ENCODE measurements around the gene CD46. TPM values are rescaled to one million over a fixed set of nuclear protein-coding genes. Genes with fewer than 3 reads are reported as not detected.

The CD46 gene
- total RNA-seq, 2 experiments from 2014 or later: 82.2 to 93.3 TPM

DNA sequence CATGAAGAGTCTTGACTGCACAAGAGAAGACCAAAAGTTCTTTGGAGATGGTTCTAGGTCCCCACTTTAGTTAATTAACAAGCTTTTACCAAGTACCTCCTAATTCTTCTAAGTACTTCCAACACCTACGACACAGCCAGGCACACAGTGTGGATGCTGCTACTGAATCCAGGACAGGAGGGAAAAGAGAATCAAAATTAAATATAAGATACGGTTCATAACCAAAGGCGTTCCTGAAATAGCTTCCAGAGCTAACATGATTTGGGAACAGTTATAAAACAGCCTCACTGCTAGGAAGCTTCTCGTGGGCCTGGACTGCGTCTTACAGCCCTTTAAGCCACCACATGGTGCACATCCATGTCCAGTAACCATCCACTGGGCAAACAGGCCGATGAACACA, 84.1 kb downstream of the CD46 start:
- ChIA-PET CTCF (interaction anchor here (0.7 to 15.2 kb wide), 4 partner anchors 9 to 127 kb away, joined by 3 to 215 read pairs (median 7); no protein-coding TSS in a partner anchor), POLR2A (no interaction called here)

DNA sequence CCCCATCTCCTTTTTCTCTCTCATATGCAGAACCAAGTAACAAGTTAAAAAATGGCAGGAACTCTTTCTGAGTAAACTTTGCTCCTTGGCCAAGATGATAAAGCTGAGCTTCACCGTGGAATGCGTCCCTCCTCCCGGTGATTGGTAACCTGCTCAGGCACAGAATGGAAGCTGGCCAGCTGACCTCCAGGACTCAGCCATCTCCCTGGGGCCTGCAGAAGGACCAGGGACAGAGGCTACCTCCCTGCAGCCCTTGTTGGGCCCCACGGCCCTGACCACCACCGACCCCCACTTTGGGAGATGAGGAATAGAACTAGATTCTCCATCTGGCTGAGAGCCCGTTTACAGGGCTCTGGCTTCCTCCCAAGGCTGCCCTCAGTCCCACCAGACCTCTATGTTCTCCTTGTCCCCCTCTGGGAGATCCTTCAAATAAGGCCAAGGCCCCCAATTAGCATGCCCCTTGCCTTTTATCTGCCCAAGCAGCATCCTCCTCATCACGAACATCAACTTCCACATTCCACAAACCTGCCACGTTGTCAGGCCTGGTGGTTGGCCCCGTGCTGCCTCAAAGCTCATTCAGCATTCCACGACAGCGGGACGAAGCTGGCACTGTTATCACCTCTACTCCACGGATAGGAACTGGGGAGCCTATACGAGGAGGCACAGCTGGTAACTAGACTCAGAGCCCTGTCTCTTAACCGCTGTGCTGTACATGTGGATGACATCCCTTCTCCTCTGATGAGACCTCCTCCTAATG, 84.9 kb downstream of the CD46 start:
- ChIA-PET POLR2A (no interaction called here), CTCF (interaction anchor here (1.4 to 15.2 kb wide), 2 partner anchors 10 to 30 kb away, joined by 5 to 215 read pairs; no protein-coding TSS in a partner anchor)

DNA sequence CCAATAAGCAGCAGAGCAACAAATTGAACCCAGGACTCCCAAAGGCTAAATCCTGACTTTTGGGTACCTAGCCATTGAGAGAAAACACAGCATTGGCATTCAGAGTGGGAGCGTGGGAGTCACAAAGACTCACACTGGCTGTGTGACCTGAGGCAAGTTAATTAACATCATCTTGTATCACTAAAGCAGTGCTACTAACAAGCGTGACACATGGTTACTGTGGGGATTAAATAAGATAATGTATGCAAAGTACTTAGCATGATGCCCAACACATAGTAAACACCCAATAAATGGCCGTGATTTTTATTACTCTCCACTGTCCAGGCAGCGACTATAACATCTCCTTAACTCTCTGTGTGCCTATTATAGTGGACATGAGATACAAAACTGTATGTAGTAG, 85.8 kb downstream of the CD46 start:
- POLR2A ChIA-PET: no interaction called here
- CTCF ChIA-PET: interaction anchor here (0.9 to 15.2 kb wide), 3 partner anchors 13 to 30 kb away, joined by 3 to 215 read pairs (median 4); no protein-coding TSS in a partner anchor

DNA sequence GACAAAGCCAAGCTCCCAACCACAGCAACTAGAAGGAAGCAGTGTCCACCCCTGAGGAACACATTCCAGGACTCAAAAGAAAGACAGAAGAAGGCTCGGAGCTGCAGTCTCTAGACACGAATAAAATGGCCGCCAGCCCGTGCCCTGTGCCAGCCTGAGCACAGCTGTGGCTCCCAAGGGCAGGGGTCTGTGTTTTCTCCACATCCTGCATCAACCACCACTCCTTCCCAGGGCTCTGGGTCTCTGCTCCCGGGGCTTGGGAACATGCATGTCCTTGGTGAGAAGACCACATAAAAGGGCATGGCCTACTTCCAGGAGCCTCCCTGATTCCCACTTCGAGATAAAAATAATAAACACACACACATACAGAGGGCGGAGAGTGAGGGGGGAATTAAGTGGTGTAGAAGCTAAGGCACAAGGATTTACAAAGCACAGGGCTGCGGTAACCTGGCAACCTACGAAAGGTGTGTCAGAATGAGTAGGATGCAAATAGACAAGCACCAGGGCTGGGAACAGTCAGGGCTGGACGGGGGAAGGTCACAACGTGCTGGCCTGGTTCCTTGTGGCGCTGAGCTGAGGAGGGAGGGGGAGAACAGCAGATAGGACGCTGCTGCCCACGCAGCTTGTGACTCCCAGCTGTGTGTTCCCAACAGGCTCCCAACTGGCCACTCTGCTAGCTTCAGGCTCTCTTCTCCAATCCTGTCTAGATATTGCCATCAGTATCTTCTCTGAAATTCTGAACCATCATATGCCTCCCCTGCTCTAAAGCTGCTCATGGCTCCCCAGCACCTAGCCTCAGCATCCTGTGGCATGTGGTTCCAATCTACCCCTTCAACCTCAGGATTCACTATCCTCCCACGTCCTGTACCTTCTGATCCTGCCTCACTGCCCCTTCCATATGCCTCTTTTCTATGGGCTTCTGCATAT, 86.6 kb downstream of the CD46 start:
- POLR2A ChIA-PET: no interaction called here

DNA sequence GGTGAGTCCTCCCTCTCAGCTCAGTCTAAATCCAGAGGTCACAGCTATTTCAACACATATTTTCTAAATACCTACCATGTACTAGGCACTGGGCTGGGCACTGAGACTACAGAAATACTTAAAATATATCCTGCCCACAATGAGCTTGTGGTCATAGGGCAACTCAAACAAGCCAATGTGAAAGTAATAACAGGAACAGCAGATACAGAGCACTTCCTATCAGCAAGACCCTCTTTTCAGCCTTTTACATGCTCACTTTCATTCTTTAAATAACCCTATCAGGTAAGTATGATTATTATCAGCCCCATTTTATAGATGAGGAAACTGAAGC, 87.2 kb downstream of the CD46 start:
- ChIA-PET CTCF (interaction anchor here (1.0 to 15.2 kb wide), 4 partner anchors 27 to 46 kb away, joined by 3 to 215 read pairs (median 4); no protein-coding TSS in a partner anchor), POLR2A (no interaction called here)

More for the DNA sequence above, 86.6 kb downstream of the CD46 start:
- CTCF ChIA-PET: interaction anchor here (0.9 to 15.2 kb wide), 4 partner anchors 12 to 38 kb away, joined by 3 to 215 read pairs (median 4); no protein-coding TSS in a partner anchor

DNA sequence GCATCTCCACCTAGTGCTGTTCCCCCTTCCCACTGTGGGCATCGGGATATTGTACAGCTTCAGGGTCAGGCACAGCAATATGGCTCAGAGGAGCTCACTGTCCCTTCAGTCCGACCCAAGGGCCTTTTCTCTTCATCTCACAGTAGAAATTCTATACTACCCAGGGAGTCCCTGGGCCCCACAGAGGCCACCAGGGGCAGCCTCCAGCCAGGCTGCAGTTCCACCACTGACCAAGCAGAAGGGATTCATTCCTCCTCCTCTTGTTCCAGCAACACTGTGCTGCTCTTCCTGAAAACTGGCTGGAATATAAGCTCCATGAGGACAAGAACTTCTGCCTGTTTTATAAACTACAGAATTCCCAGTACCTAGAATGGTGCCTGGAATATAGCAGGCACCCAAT, 88.5 kb downstream of the CD46 start:
- ChIA-PET POLR2A (no interaction called here), CTCF (interaction anchor here (2.2 to 15.2 kb wide), 2 partner anchors 14 to 27 kb away, joined by 8 to 215 read pairs; no protein-coding TSS in a partner anchor)

DNA sequence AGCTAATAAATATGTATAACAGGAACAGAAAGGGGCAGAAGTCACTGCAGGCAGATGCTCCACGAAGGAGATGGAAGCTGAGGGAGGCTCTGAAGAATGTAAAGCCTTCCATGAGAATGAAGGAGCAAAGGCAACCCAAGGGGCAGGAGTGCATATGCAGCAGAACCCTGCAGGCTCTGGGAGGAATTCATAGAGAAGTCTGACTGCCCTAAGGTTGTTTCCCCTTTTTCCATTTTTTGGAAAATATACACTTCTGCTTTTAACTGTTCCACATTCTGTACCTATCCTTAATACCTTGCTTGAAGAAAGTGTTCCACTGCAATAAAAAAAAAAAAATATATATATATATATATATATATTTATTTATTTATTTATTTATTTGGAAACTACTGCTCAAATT, 89.4 kb downstream of the CD46 start:
- POLR2A ChIA-PET: interaction anchor here (1.0 kb wide), 1 partner anchor 9 kb away, joined by 3 read pairs; no protein-coding TSS in a partner anchor
- CTCF ChIA-PET: interaction anchor here (2.2 kb wide), 1 partner anchor 15 kb away, joined by 8 read pairs; no protein-coding TSS in a partner anchor

DNA sequence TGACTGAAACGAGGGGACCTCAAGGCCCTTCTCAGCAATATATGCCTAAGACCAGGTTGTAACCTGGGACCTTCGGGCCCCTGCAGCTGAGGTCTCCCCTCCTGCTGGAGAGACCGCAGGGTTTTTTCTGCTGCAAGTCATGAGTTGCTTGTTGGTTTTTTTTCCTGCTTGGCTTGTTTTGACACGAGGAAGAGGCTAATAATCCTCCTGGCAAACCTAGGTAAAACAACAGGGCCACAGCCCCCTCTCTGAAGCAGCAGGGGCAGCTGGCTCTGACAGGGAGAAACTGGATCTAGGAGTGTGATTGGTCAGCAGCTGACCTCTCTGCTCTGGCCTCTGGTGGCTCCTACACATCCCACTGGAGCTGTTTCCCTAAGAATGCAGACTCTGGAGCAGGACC, 90.0 kb downstream of the CD46 start:
- ChIA-PET CTCF (interaction anchor here (1.2 to 2.2 kb wide), 2 partner anchors 8 to 15 kb away, joined by 3 to 8 read pairs; no protein-coding TSS in a partner anchor), POLR2A (interaction anchor here (1.0 kb wide), 1 partner anchor 9 kb away, joined by 3 read pairs; no protein-coding TSS in a partner anchor)

DNA sequence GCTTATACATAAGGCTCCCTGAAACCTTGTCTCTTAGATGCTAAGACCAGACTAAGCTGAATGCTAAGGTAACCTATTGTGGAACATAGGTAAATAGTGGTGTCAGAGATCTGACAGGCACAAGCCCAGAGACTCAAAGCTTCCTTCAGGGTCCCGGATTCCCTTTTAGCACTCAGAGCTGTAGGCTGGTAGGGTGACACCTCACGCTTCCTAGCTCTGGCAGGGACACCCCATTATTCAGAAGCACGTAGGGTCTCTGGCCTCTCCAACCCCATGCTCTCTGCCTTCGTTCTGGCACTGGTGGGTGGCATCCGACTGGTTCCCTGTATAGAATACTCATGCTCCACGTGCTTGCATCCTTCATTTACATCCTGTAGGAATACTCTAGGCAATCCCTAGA, 90.7 kb downstream of the CD46 start:
- POLR2A ChIA-PET: interaction anchor here (1.0 to 1.3 kb wide), 2 partner anchors 10 to 19 kb away, joined by 3 to 4 read pairs; no protein-coding TSS in a partner anchor
- CTCF ChIA-PET: interaction anchor here (1.2 kb wide), 1 partner anchor 9 kb away, joined by 3 read pairs; no protein-coding TSS in a partner anchor

DNA sequence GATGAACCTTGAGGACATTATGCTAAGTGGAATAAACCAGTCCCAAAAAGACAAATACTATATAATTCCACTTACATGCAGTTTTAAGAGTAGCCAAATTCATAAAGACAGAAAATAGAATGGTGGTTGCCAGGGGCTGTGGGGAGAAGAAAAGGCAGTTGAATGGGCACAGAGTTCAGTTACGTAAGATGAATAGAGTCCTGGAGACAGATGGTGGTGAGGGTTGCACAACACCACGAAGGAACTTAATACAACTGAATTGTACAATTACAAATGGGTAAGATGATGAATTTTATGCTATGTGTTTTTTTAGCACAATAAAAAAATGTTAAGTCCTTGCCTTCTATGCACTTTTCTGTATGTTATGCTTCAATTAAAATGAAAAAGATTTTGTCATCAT, 92.5 kb downstream of the CD46 start:
- ChIA-PET POLR2A (no interaction called here), CTCF (no interaction called here)

Other genes starting within 250 kb of the CD46 start
- gene CR1L, start 106.9 kb upstream of the CD46 start, total RNA-seq: not detected
- under 1 TPM in 1 of 2 experiments, not detected in 1; 0.04 TPM for gene CD34, start 159.1 kb downstream of the CD46 start, total RNA-seq

Data from activated CD8-positive, alpha-beta memory T cell treated with anti-CD3 and anti-CD28 coated beads for 36 hours (primary cell).